WTC11 (cell line): ENCODE measurements around the gene MBP.

Experiments used
- CREB1 ChIP-seq: sonication (generic); formaldehyde crosslinking; IDR thresholded peaks from 2 replicates; pipeline ENCODE4 v1.8.0; 2023; ENCODE audit warnings: mild to moderate bottlenecking, missing genetic modification reagents
- ELF4 ChIP-seq: sonication (generic); formaldehyde crosslinking; IDR thresholded peaks from 2 replicates; pipeline ENCODE4 v1.8.1; 2022; ENCODE audit warnings: low read depth, mild to moderate bottlenecking, moderate library complexity, missing genetic modification reagents
- ETV6 ChIP-seq: sonication (generic); formaldehyde crosslinking; IDR thresholded peaks from 2 replicates; pipeline ENCODE4 v1.8.1; 2022; ENCODE audit warnings: mild to moderate bottlenecking, missing genetic modification reagents
- HMGA2 ChIP-seq: fragments of 250-450 bp; sonication (Bioruptor Pico); IDR thresholded peaks from 2 replicates; pipeline ENCODE4 v1.4.0; 2021; ENCODE audit warnings: mild to moderate bottlenecking, moderate library complexity
- ZBTB21 ChIP-seq: sonication (generic); formaldehyde crosslinking; IDR thresholded peaks from 2 replicates; pipeline ENCODE4 v1.8.1; 2023; ENCODE audit warnings: mild to moderate bottlenecking, missing genetic modification reagents, borderline replicate concordance
- ZNF423 ChIP-seq: fragments of 250-450 bp; sonication (Bioruptor Pico); IDR thresholded peaks from 2 replicates; pipeline ENCODE4 v2.1.2; 2022; ENCODE audit warnings: mild to moderate bottlenecking, moderate library complexity
- TF ChIP-seq, protein P1 (sequence below): sonication (generic); formaldehyde crosslinking; IDR thresholded peaks from 2 replicates; pipeline ENCODE4 v1.8.1; 2023; ENCODE audit warnings: mild to moderate bottlenecking, missing genetic modification reagents, borderline replicate concordance
- TF ChIP-seq, protein P2 (sequence below): fragments of 200-600 bp; IDR thresholded peaks from 2 replicates; pipeline ENCODE4 v1.8.0; 2022; ENCODE audit warnings: antibody characterized with exemption
- TF ChIP-seq, protein P3 (sequence below): fragments of 250-450 bp; sonication (Bioruptor Pico); IDR thresholded peaks from 2 replicates; pipeline ENCODE4 v1.8.0; 2021; ENCODE audit warnings: mild to moderate bottlenecking
- TF ChIP-seq, protein P4 (sequence below): sonication (generic); formaldehyde crosslinking; IDR thresholded peaks from 2 replicates; pipeline ENCODE4 v1.8.1; 2022; ENCODE audit warnings: low read depth, missing genetic modification reagents, borderline replicate concordance
- TF ChIP-seq, protein P5 (sequence below): sonication (generic); formaldehyde crosslinking; IDR thresholded peaks from 2 replicates; pipeline ENCODE4 v1.8.1; 2022; ENCODE audit warnings: missing genetic modification reagents, borderline replicate concordance

DNA sequence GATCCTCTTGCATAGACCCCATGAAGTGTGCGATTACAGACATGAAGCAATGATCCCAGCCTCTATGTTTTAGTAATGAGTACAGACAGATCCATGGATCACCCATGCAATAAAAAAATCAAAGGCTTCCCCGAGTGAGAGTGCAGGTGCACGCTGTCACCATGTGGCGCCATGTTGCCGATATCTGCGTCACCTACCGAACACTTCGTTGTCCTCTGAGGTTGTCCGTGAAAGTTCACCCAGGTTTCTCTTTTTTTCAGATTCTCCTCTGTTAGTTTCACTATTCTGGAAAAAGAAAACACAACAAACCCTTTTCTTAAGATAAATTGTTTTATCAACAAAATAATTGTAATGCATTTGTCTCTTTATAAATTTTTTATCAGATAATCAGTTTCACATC lies 66.5 kb downstream of the MBP start:
- TF ChIP-seq ELF4 (CRISPR knock-in tag) (no peak), ZBTB21 (CRISPR knock-in tag) (no peak), ETV6 (CRISPR knock-in tag) (no peak), HMGA2 (no peak), CREB1 (CRISPR knock-in tag) (no peak), ZNF423 (no peak)
- TF ChIP-seq, protein P1, sequence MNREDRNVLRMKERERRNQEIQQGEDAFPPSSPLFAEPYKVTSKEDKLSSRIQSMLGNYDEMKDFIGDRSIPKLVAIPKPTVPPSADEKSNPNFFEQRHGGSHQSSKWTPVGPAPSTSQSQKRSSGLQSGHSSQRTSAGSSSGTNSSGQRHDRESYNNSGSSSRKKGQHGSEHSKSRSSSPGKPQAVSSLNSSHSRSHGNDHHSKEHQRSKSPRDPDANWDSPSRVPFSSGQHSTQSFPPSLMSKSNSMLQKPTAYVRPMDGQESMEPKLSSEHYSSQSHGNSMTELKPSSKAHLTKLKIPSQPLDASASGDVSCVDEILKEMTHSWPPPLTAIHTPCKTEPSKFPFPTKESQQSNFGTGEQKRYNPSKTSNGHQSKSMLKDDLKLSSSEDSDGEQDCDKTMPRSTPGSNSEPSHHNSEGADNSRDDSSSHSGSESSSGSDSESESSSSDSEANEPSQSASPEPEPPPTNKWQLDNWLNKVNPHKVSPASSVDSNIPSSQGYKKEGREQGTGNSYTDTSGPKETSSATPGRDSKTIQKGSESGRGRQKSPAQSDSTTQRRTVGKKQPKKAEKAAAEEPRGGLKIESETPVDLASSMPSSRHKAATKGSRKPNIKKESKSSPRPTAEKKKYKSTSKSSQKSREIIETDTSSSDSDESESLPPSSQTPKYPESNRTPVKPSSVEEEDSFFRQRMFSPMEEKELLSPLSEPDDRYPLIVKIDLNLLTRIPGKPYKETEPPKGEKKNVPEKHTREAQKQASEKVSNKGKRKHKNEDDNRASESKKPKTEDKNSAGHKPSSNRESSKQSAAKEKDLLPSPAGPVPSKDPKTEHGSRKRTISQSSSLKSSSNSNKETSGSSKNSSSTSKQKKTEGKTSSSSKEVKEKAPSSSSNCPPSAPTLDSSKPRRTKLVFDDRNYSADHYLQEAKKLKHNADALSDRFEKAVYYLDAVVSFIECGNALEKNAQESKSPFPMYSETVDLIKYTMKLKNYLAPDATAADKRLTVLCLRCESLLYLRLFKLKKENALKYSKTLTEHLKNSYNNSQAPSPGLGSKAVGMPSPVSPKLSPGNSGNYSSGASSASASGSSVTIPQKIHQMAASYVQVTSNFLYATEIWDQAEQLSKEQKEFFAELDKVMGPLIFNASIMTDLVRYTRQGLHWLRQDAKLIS (CRISPR knock-in tag), result no peak
- TF ChIP-seq, protein P2, sequence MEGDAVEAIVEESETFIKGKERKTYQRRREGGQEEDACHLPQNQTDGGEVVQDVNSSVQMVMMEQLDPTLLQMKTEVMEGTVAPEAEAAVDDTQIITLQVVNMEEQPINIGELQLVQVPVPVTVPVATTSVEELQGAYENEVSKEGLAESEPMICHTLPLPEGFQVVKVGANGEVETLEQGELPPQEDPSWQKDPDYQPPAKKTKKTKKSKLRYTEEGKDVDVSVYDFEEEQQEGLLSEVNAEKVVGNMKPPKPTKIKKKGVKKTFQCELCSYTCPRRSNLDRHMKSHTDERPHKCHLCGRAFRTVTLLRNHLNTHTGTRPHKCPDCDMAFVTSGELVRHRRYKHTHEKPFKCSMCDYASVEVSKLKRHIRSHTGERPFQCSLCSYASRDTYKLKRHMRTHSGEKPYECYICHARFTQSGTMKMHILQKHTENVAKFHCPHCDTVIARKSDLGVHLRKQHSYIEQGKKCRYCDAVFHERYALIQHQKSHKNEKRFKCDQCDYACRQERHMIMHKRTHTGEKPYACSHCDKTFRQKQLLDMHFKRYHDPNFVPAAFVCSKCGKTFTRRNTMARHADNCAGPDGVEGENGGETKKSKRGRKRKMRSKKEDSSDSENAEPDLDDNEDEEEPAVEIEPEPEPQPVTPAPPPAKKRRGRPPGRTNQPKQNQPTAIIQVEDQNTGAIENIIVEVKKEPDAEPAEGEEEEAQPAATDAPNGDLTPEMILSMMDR, result no peak
- TF ChIP-seq, protein P3, sequence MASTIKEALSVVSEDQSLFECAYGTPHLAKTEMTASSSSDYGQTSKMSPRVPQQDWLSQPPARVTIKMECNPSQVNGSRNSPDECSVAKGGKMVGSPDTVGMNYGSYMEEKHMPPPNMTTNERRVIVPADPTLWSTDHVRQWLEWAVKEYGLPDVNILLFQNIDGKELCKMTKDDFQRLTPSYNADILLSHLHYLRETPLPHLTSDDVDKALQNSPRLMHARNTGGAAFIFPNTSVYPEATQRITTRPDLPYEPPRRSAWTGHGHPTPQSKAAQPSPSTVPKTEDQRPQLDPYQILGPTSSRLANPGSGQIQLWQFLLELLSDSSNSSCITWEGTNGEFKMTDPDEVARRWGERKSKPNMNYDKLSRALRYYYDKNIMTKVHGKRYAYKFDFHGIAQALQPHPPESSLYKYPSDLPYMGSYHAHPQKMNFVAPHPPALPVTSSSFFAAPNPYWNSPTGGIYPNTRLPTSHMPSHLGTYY (CRISPR knock-in tag), result no peak
- TF ChIP-seq, protein P4, sequence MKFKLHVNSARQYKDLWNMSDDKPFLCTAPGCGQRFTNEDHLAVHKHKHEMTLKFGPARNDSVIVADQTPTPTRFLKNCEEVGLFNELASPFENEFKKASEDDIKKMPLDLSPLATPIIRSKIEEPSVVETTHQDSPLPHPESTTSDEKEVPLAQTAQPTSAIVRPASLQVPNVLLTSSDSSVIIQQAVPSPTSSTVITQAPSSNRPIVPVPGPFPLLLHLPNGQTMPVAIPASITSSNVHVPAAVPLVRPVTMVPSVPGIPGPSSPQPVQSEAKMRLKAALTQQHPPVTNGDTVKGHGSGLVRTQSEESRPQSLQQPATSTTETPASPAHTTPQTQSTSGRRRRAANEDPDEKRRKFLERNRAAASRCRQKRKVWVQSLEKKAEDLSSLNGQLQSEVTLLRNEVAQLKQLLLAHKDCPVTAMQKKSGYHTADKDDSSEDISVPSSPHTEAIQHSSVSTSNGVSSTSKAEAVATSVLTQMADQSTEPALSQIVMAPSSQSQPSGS (CRISPR knock-in tag), result no peak
- TF ChIP-seq, protein P5, sequence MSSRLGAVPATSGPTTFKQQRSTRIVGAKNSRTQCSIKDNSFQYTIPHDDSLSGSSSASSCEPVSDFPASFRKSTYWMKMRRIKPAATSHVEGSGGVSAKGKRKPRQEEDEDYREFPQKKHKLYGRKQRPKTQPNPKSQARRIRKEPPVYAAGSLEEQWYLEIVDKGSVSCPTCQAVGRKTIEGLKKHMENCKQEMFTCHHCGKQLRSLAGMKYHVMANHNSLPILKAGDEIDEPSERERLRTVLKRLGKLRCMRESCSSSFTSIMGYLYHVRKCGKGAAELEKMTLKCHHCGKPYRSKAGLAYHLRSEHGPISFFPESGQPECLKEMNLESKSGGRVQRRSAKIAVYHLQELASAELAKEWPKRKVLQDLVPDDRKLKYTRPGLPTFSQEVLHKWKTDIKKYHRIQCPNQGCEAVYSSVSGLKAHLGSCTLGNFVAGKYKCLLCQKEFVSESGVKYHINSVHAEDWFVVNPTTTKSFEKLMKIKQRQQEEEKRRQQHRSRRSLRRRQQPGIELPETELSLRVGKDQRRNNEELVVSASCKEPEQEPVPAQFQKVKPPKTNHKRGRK, result no peak
